Transverse colon (tissue), 4 donors: Measurements from ENCODE around the gene KCNT1.

ENCODE experiments used
- CTCF ChIP-seq, 5 experiments: fragments of 200-600 bp in 3 of 5; fragments of 450-650 bp in 2 of 5; sonication (generic) in 3 of 5; IDR thresholded peaks; 1 replicate in 2 of 5; 2 replicates in 3 of 5; pipeline ENCODE4 v1.5.1; 2016 to 2017; ENCODE audit warnings: antibody characterized with exemption in 5 of 5, inconsistent platforms in 3 of 5, mild to moderate bottlenecking in 2 of 5, moderate library complexity in 1 of 5
- EP300 ChIP-seq: sonication (generic); formaldehyde crosslinking; IDR thresholded peaks from one replicate; pipeline ENCODE4 v1.6.1; 2017; ENCODE audit warnings: antibody characterized with exemption, low read depth
- POLR2A ChIP-seq: fragments of 450-650 bp; IDR thresholded peaks from one replicate; pipeline ENCODE4 v1.6.1; 2016; ENCODE audit warnings: antibody characterized with exemption, mild to moderate bottlenecking, moderate library complexity
- POLR2AphosphoS5 ChIP-seq, 3 donors: sonication (generic); formaldehyde crosslinking; IDR thresholded peaks; one replicate each; pipeline ENCODE4 v1.6.1; 2016; ENCODE audit warnings: antibody characterized with exemption in 3 of 3

- TF ChIP-seq POLR2A (no peak), CTCF (IDR thresholded peaks at IDR 0.05) (no peak), POLR2AphosphoS5 (IDR thresholded peaks at IDR 0.05) (no peak), EP300 (no peak)
Observed at GRCh38 chr9:135770771-135771170, 68.8 kb downstream of the KCNT1 start.
